Fibroblast of the conjunctiva (primary cell): ENCODE measurements around the gene OR4A5.
"Not testable (repeated sequence)": the region's sequence is repeated elsewhere in the genome, so short reads cannot be mapped to it uniquely, and the experiment has no call there.

Experiments
- DNase-seq: peaks from one replicate; pipeline ENCODE4 v3.0.0-alpha.2; 2010; ENCODE audit warnings: low read depth

Gene OR4A5, protein sequence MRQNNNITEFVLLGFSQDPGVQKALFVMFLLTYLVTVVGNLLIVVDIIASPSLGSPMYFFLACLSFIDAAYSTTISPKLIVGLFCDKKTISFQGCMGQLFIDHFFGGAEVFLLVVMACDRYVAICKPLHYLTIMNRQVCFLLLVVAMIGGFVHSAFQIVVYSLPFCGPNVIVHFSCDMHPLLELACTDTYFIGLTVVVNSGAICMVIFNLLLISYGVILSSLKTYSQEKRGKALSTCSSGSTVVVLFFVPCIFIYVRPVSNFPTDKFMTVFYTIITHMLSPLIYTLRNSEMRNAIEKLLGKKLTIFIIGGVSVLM

GRCh38 chr11:54706532-54706931 is at the start of gene OR4A5:
TSS of gene OR4A5 (plus strand) at chr11:54706832. CDS start at chr11:54706885, 53 bp downstream.
- DNase-seq = not testable (repeated sequence)

DNA sequence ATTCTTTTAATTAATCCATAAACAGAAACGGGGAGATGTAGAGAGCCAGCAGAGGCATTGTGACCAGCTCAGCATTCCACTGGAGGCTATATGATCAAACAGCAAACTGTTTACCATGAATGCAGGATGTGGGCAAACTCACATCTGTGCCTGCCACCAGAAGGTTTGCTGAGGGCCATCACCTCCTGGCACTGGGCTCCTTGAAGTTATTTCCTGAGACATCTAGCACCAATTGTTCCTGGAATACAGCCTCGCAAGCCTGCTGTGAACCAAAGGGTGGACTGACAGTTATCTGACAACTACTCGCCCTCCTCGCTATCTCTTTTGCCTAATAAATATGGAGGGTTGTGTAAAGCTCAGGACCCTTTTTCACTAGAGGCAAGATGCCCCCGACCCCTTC is 13.5 kb downstream of the OR4A5 start:
- DNase-seq = not testable (repeated sequence)
